OCI-LY3 (cell line): ENCODE results near the gene CLCF1.
A peak's percentile ranks its signal among the peaks of the same experiment; 100 is the strongest.

Source experiments
- H2AFZ ChIP-seq: fragments of 200-600, 300-600 bp; shearing (Covaris generic); 2 replicates; pipeline ENCODE4 v1.6.0; 2014; ENCODE audit warnings: antibody characterized with exemption, low read depth, low read length
- H3K27ac ChIP-seq: fragments of 200-600, 300-600 bp; sonication (generic); 2 replicates; pipeline ENCODE4 v1.5.1; 2014; ENCODE audit warnings: mild to moderate bottlenecking, low read length, moderate library complexity, mixed read lengths
- H3K27me3 ChIP-seq: fragments of 200-600, 300-600 bp; sonication (generic); 2 replicates; pipeline ENCODE4 v1.6.1; 2014; ENCODE audit warnings: low read depth, low read length, mixed read lengths
- H3K36me3 ChIP-seq: fragments of 200-600, 300-600 bp; sonication (generic); replicated peaks from 2 replicates; pipeline ENCODE3; 2014; ENCODE audit warnings: low read depth, low read length, mixed read lengths
- H3K4me1 ChIP-seq: fragments of 300-600, 200-600 bp; sonication (generic); 2 replicates; pipeline ENCODE4 v1.6.1; 2014; ENCODE audit warnings: low read length, mixed read lengths
- H3K4me2 ChIP-seq: fragments of 200-600, 300-600 bp; sonication (generic); 2 replicates; pipeline ENCODE4 v1.6.1; 2014; ENCODE audit warnings: low read length, mixed read lengths
- H3K4me3 ChIP-seq: fragments of 300-600, 200-600 bp; sonication (generic); 2 replicates; pipeline ENCODE4 v1.5.1; 2014; ENCODE audit warnings: antibody characterized with exemption, mild to moderate bottlenecking, low read length, moderate library complexity
- H3K79me2 ChIP-seq: fragments of 300-600, 200-600 bp; shearing (Covaris generic); 2 replicates; pipeline ENCODE4 v1.6.1; 2014; ENCODE audit warnings: mild to moderate bottlenecking, low read length, mixed read lengths
- H3K9ac ChIP-seq: fragments of 300-600, 200-600 bp; shearing (Covaris generic); 2 replicates; pipeline ENCODE4 v1.6.0; 2014; ENCODE audit warnings: mild to moderate bottlenecking, low read length, moderate library complexity
- H3K9me3 ChIP-seq: fragments of 200-600, 300-600 bp; shearing (Covaris generic); 2 replicates; pipeline ENCODE4 v1.6.1; 2014; ENCODE audit warnings: low read length, mixed read lengths; ENCODE audit not compliant: insufficient read depth
- H4K20me1 ChIP-seq: fragments of 200-600, 300-600 bp; sonication (generic); 2 replicates; pipeline ENCODE4 v1.6.1; 2016; ENCODE audit warnings: low read length, mixed read lengths; ENCODE audit not compliant: insufficient read depth
- CTCF ChIP-seq: fragments of 200-600, 300-600 bp; sonication (generic); IDR thresholded peaks from 2 replicates; pipeline ENCODE4 v1.5.1; 2014; ENCODE audit warnings: antibody characterized with exemption, low read length, low read depth
- EZH2phosphoT487 ChIP-seq: fragments of 200-600 bp; shearing (Covaris generic); IDR thresholded peaks from 2 replicates; pipeline ENCODE4 v1.6.1; 2018; ENCODE audit warnings: antibody characterized with exemption, mixed run types, low read depth

The CLCF1 gene

GRCh38 chr11:67407688-67408163, 34.3 kb upstream of the CLCF1 start:
- peaks cover 53% of the 10 kb centered on the region for H3K4me1 ChIP-seq
- H3K9ac ChIP-seq = no peak overlapping the region
- H3K36me3 ChIP-seq = no peaks in the 10 kb centered on the region
- no peak overlapping the region for H3K4me2 ChIP-seq
- H2AFZ ChIP-seq = no peak overlapping the region
- no peaks in the 10 kb centered on the region for H3K79me2 ChIP-seq
- no peak overlapping the region for H3K4me3 ChIP-seq
- TF ChIP-seq CTCF (no peak), EZH2phosphoT487 (no peak)
- H3K27ac ChIP-seq = no peak overlapping the region
- H4K20me1 ChIP-seq = no peaks in the 10 kb centered on the region
- peaks cover 15% of the 10 kb centered on the region for H3K27me3 ChIP-seq
- no peaks in the 10 kb centered on the region for H3K9me3 ChIP-seq

- Histone ChIP-seq H3K4me1 (peaks cover 53% of the 10 kb centered on the region), H3K9ac (no peak overlapping the region), H4K20me1 (no peaks in the 10 kb centered on the region), H3K9me3 (no peaks in the 10 kb centered on the region), H3K4me3 (no peak overlapping the region), H3K27ac (no peak overlapping the region), H3K79me2 (no peaks in the 10 kb centered on the region), H3K27me3 (peaks cover 9% of the 10 kb centered on the region), H3K4me2 (no peak overlapping the region), H3K36me3 (no peaks in the 10 kb centered on the region), H2AFZ (no peak overlapping the region)
- TF ChIP-seq EZH2phosphoT487 (no peak), CTCF (peak; percentile 8; the same call in 1 of the 2 replicates)
These were observed 33.7 kb upstream of the CLCF1 start for GRCh38 chr11:67406969-67407687.

GRCh38 chr11:67406420-67406968, 33.1 kb upstream of the CLCF1 start:
- Histone ChIP-seq H3K36me3 (no peaks in the 10 kb centered on the region), H2AFZ (no peak overlapping the region), H3K79me2 (no peaks in the 10 kb centered on the region; the same call in 1 of the 2 replicates), H3K4me2 (no peak overlapping the region), H3K27me3 (peaks cover 3% of the 10 kb centered on the region; the same call in 1 of the 2 replicates), H3K4me3 (no peak overlapping the region), H3K9me3 (no peaks in the 10 kb centered on the region), H4K20me1 (no peaks in the 10 kb centered on the region), H3K27ac (no peak overlapping the region), H3K9ac (no peak overlapping the region), H3K4me1 (peaks cover 48% of the 10 kb centered on the region)
- TF ChIP-seq EZH2phosphoT487 (no peak), CTCF (no peak)

- H3K4me1 ChIP-seq = peaks cover 49% of the 10 kb centered on the region
- no peak overlapping the region for H3K27ac ChIP-seq
- no peak overlapping the region for H3K9ac ChIP-seq
- no peak overlapping the region for H2AFZ ChIP-seq
- H3K79me2 ChIP-seq = peaks cover 7% of the 10 kb centered on the region
- H3K27me3 ChIP-seq = no peaks in the 10 kb centered on the region
- H3K9me3 ChIP-seq = no peaks in the 10 kb centered on the region
- no peak for TF ChIP-seq EZH2phosphoT487
- no peak for TF ChIP-seq CTCF
- no peak overlapping the region for H3K4me2 ChIP-seq
- peaks cover 1% of the 10 kb centered on the region; the same call in 1 of the 2 replicates for H4K20me1 ChIP-seq
- peaks cover under 1% of the 10 kb centered on the region for H3K36me3 ChIP-seq
- no peak overlapping the region for H3K4me3 ChIP-seq
These were observed 32.4 kb upstream of the CLCF1 start for GRCh38 chr11:67405688-67406339.
